Type B pancreatic cell (in vitro differentiated cells): ENCODE results near the gene PCSK6. TPM values are rescaled to one million over a fixed set of nuclear protein-coding genes. Genes with fewer than 3 reads are reported as not detected.

Source experiments
- DNase-seq: peaks from one replicate; pipeline ENCODE4 v3.0.0; 2021; ENCODE audit warnings: mixed read lengths; ENCODE audit not compliant: unreplicated experiment; ENCODE audit errors: extremely low spot score
- H3K27ac Mint-ChIP-seq: 2 replicates; pipeline ENCODE4 v1.8.0; 2021; ENCODE audit warnings: mild to moderate bottlenecking, mixed read lengths
- H3K27me3 Mint-ChIP-seq: 2 replicates; pipeline ENCODE4 v1.8.0; 2021; ENCODE audit warnings: mixed read lengths
- H3K36me3 Mint-ChIP-seq: 2 replicates; pipeline ENCODE4 v1.8.0; 2021; ENCODE audit warnings: mixed read lengths
- H3K4me1 Mint-ChIP-seq: one replicate; pipeline ENCODE4 v1.8.0; 2021; ENCODE audit warnings: mixed read lengths; ENCODE audit not compliant: unreplicated experiment
- H3K4me3 Mint-ChIP-seq: 2 replicates; pipeline ENCODE4 v1.8.0; 2021; ENCODE audit warnings: mild to moderate bottlenecking, mixed read lengths
- H3K9me3 Mint-ChIP-seq: 2 replicates; pipeline ENCODE4 v1.8.0; 2021; ENCODE audit warnings: mixed read lengths
- total RNA-seq: library from RNA; stranded (reverse); gene quantifications from 2 replicates; pipeline ENCODE4 v1.2.1, GENCODE V29; 2021; ENCODE audit warnings: low replicate concordance
- TF ChIP-seq, protein P1 (sequence below): fragments of 200-600 bp; sonication (generic); conservative IDR thresholded peaks from 2 replicates; pipeline ENCODE4 v1.5.0; 2021; ENCODE audit warnings: antibody characterized with exemption, mild to moderate bottlenecking

PCSK6 gene
- total RNA-seq, 1 donor from 2014 or later, result 5.4 TPM

DNA sequence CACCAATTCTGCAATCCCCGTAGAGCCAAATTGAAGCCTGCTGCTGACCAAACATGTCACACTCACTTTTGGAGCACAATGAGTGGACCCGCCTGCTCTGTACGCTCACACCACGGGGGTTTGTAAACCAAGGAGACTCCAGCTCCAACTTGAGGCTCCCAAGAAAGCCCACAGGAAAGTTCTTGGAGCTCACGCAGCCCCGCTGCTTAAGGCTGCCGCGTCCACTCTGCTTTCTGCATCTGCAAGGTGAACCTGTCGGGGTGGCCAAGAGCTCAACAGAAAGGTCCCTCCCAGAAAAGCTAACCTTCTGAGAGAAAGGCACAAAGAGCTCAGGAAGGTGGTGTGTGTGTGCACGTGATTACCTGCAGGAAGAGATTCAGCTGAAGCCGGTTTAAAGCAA lies 94.9 kb downstream of the PCSK6 start:
- Mint-ChIP-seq H3K27me3 (peaks cover 16% of the 10 kb centered on the region), H3K4me3 (no peak overlapping the region), H3K36me3 (no peaks in the 10 kb centered on the region), H3K4me1 (no peaks in the 10 kb centered on the region), H3K9me3 (no peaks in the 10 kb centered on the region), H3K27ac (no peak overlapping the region)
- TF ChIP-seq, protein P1, sequence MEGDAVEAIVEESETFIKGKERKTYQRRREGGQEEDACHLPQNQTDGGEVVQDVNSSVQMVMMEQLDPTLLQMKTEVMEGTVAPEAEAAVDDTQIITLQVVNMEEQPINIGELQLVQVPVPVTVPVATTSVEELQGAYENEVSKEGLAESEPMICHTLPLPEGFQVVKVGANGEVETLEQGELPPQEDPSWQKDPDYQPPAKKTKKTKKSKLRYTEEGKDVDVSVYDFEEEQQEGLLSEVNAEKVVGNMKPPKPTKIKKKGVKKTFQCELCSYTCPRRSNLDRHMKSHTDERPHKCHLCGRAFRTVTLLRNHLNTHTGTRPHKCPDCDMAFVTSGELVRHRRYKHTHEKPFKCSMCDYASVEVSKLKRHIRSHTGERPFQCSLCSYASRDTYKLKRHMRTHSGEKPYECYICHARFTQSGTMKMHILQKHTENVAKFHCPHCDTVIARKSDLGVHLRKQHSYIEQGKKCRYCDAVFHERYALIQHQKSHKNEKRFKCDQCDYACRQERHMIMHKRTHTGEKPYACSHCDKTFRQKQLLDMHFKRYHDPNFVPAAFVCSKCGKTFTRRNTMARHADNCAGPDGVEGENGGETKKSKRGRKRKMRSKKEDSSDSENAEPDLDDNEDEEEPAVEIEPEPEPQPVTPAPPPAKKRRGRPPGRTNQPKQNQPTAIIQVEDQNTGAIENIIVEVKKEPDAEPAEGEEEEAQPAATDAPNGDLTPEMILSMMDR, result no peak
- peak; percentile 47 for DNase-seq

DNA sequence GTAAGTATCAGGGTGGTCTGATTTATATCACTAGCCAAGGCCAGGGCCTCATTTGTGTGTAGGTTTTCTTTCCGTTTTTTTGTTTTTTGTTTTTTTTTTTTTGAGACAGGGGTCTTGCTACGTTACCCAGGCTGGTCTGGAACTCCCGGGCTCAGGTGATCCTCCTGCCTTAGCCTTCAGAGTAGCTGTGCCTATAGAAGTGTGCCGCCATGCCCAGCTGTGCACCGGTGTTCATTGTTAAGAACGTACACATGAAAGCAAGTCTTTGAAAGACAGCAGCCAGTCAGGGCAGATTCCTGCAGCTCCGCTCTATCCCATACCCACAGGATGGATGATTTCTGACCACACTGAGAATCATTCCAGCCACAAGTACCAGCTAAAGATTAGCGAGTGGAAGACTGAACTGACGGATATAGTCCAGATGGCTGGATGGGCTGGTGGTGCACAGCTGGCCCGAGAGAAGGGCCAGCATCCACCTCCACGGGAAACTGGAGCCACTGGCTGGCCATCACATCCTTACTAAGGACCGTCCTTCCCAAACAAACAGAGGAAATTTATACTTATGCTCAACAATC lies 95.4 kb downstream of the PCSK6 start:
- Mint-ChIP-seq H3K4me3 (no peak overlapping the region), H3K36me3 (no peaks in the 10 kb centered on the region), H3K27ac (no peak overlapping the region), H3K27me3 (peaks cover 16% of the 10 kb centered on the region), H3K9me3 (no peaks in the 10 kb centered on the region), H3K4me1 (no peaks in the 10 kb centered on the region)
- peak; percentile 22 for DNase-seq
- TF ChIP-seq, protein P1, result no peak

DNA sequence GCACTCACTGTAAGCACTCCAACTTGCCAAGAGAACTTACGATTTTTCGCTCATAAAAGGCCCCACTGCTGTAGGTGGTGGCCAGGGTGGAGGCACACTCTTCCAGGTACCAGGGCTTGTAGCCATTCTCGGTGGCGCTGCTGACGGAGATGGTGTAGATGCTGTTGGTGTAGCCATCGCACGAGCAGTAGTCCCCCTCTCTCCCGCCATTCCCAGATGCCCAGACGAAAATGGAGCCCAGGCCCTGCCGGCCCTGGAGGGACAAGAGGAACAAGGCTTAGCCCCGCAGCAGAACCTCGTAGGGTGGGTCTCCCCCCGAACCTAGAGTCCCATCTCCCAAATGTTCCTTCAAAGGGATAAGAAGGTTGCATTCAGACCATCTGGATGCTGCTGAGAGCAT lies 96.3 kb downstream of the PCSK6 start:
- no peak for DNase-seq
- no peaks in the 10 kb centered on the region for H3K36me3 Mint-ChIP-seq
- no peaks in the 10 kb centered on the region for H3K9me3 Mint-ChIP-seq
- H3K27ac Mint-ChIP-seq, result no peak overlapping the region
- TF ChIP-seq, protein P1, result no peak
- no peak overlapping the region for H3K4me3 Mint-ChIP-seq
- H3K4me1 Mint-ChIP-seq, result no peaks in the 10 kb centered on the region
- peaks cover 16% of the 10 kb centered on the region for H3K27me3 Mint-ChIP-seq

DNA sequence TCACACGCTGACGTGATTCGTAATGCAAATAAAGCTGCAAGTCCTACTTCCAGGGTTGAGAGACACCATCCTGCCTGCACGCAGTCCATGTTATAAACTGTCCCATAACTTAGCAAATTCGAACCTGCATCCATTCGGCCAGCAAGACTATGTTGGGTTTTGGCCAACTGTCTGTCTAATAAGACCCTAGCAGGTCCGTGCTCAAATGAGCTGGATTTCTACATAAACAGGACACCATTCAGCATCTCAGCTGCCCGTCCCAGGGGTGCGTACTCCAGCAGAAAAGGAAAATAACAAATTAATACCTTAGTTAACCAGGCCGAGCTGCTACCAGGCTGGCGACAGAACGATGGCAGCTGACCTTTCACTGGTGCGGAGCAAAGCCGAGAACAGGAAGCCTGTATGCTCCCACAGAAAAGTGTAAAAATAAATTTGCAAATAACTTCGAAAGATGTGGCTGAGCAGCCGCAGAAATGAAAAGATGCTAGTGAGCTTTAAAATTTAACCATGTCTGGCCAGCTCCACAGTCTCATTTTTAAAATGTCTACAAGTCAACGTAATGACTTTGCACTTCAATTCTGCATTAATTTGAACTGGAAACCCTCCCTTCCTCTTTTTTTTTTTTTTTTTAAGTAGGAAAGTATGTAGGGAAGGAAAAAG lies 97.4 kb downstream of the PCSK6 start:
- Mint-ChIP-seq H3K27ac (no peak overlapping the region), H3K4me3 (no peak overlapping the region), H3K27me3 (peaks cover 16% of the 10 kb centered on the region), H3K4me1 (no peaks in the 10 kb centered on the region), H3K9me3 (no peaks in the 10 kb centered on the region), H3K36me3 (no peaks in the 10 kb centered on the region)
- TF ChIP-seq, protein P1, result no peak
- no peak for DNase-seq

DNA sequence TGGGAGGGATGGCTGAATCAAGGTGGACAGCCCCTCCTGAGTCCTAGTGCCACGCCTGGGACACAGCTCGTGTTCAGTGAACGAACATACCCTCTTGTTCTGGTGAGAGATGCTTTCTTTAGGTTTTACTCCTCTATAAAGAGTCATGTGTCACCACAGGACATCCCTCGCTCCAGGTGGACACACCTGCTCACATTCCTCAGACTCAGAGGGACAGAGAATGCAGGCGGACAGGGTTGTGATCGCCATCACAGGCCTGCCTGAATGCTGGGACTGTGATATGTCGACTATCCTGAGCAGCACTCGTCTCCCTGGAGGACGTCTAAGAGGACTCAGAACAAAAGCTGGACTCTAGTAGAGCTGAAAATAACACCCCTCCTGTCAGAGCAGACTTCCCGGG lies 98.1 kb downstream of the PCSK6 start:
- TF ChIP-seq, protein P1, result no peak
- Mint-ChIP-seq H3K27me3 (peaks cover 16% of the 10 kb centered on the region), H3K36me3 (no peaks in the 10 kb centered on the region), H3K27ac (peak overlapping the region; percentile 73), H3K4me3 (no peak overlapping the region), H3K4me1 (no peaks in the 10 kb centered on the region), H3K9me3 (no peaks in the 10 kb centered on the region)
- no peak for DNase-seq
